ENCODE results near the gene ANO2. TPM values are rescaled to one million over a fixed set of nuclear protein-coding genes. Genes with fewer than 3 reads are reported as not detected.

ANO2 gene
- total and polyA plus RNA-seq, 4 donors = 0.03 to 0.25 (median 0.15) TPM

- Histone ChIP-seq H3K9ac (ENCODE audit: low read depth in 1 of 2, low read length in 2 of 2) (no peak overlapping the region), H3K4me1 (ENCODE audit: control insufficient read depth in 4 of 4, insufficient read depth in 4 of 4, low read length in 3 of 4) (no peaks in the 10 kb centered on the region), H3K36me3 (ENCODE audit: control insufficient read depth in 4 of 4, insufficient read depth in 3 of 4, low read depth in 1 of 4, low read length in 3 of 4) (no peaks in the 10 kb centered on the region), H3K4me3 (ENCODE audit: low read depth in 1 of 3, low read length in 3 of 3) (no peak overlapping the region), H3K27me3 (ENCODE audit: control insufficient read depth in 4 of 4, insufficient read depth in 4 of 4, low read length in 3 of 4) (no peaks in the 10 kb centered on the region), H3K27ac (ENCODE audit: low read depth in 1 of 2, low read length in 2 of 2) (no peak overlapping the region), H3K9me3 (ENCODE audit: control insufficient read depth in 4 of 4, low read length in 3 of 4) (no peaks in the 10 kb centered on the region)
- no peak for TF ChIP-seq RAD21 (IDR thresholded peaks at IDR 0.05)
- no peak for TF ChIP-seq HNF4A (conservative IDR thresholded peaks at IDR 0.05)
- no peak for TF ChIP-seq SP1 (IDR thresholded peaks at IDR 0.05)
- TF ChIP-seq MAX (IDR thresholded peaks at IDR 0.05) = no peak
- TF ChIP-seq TAF1 (conservative IDR thresholded peaks at IDR 0.05) = no peak
- TF ChIP-seq ATF3 (IDR thresholded peaks at IDR 0.05) = no peak
- no peak for TF ChIP-seq NR2F2 (IDR thresholded peaks at IDR 0.05)
- no peak for TF ChIP-seq GABPA (IDR thresholded peaks at IDR 0.05 in 1 of 2, conservative IDR thresholded peaks at IDR 0.05 in 1 of 2)
- TF ChIP-seq REST (IDR thresholded peaks at IDR 0.05) = no peak
- no peak for TF ChIP-seq EGR1 (IDR thresholded peaks at IDR 0.05; ENCODE audit: low read depth in 2 of 2)
- no peak for TF ChIP-seq HNF4G (IDR thresholded peaks at IDR 0.05)
- no peak for TF ChIP-seq RXRA (IDR thresholded peaks at IDR 0.05)
- no peak for TF ChIP-seq CTCF (IDR thresholded peaks at IDR 0.05; ENCODE audit: low read depth, low read length, missing input control)
- no peak for TF ChIP-seq YY1 (IDR thresholded peaks at IDR 0.05)
- TF ChIP-seq JUND (IDR thresholded peaks at IDR 0.05) = no peak
- TF ChIP-seq ZBTB33 (IDR thresholded peaks at IDR 0.05) = no peak
- TF ChIP-seq FOXA1 (IDR thresholded peaks at IDR 0.05) = no peak
- DNase-seq (ENCODE audit: low spot score) = no peak
- WGBS = 87% methylated on average over 15 of the region's 15 CpGs
Observed at GRCh38 chr12:5524769-5525436, 420.2 kb downstream of the ANO2 start.

Measured in liver (tissue), 9 donors.